ENCODE data around the gene MANBA. TPM values are rescaled to one million over a fixed set of nuclear protein-coding genes. Genes with fewer than 3 reads are reported as not detected.

Gene MANBA
- total and polyA plus RNA-seq, 2 of the 4 experiments (the other 2 are of a cell fraction), result 11.5 to 17.2 TPM

DNA sequence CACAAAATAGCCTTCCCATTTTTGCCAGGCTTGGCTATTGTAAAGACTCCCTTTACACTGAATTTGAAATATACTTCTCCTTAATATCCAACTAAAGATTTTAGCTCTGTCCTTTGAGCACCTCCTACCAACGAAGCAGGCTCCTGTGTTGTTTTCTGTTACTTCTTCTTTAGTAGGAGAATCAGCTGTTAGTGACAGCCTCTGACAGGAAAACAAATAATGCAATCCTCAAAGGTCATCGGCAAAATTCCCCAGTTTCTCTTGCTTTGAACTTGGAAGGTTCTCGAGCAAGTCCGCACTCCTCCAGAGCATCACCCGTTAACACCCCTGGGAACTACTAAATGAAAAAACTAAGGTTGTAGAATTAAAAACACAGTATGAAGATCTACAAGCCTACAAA is 66.9 kb downstream of the MANBA start:
- BruUV-seq (replicated peaks), result no TSS peak
- CTCF ChIA-PET, result no interaction called here
- dilution Hi-C loops (cut with HindIII; ENCODE audit: low sequenced_read_pairs, unreplicated experiment), result no loop called here

More for the DNA sequence above, 66.9 kb downstream of the MANBA start:
- ATAC-seq (ENCODE audit: low read depth) (no peak), DNase-seq (no peak)
- no peak overlapping the region for H2AFZ ChIP-seq (replicated peaks; ENCODE audit: low read length, poor library complexity)
- no peak overlapping the region for H3K9ac ChIP-seq (ENCODE audit: low read depth, low read length)
- in situ Hi-C loops (cut with MboI; ENCODE audit: low sequenced_read_pairs) (no loop called here), intact Hi-C loops (cut with micrococcal nuclease) (no loop called here)
- H3K4me2 ChIP-seq (ENCODE audit: low read depth, low read length), result no peak overlapping the region
- 0 out of 3 replicates have a peak overlapping the region, but pooled peaks have one; percentile 20 for H2BK15ac ChIP-seq (ENCODE audit: low read depth, low read length)
- H3K27me3 ChIP-seq (ENCODE audit: control insufficient read depth, insufficient read depth, low read length), result no peaks in the 10 kb centered on the region
- peaks cover 2% of the 10 kb centered on the region; the same call in 1 of the 2 replicates for H3K36me3 ChIP-seq (ENCODE audit: control insufficient read depth, insufficient read depth, low read length)
- H2BK120ac ChIP-seq (ENCODE audit: low read depth, low read length), result peak overlapping the region; percentile 58; the same call in 1 of the 2 replicates
- H3K4me3 ChIP-seq (ENCODE audit: insufficient read depth, low read depth, low read length), result no peak overlapping the region
- peaks cover 8% of the 10 kb centered on the region for H3K4me1 ChIP-seq (ENCODE audit: control insufficient read depth, insufficient read depth, low read length)
- no peak overlapping the region for H3K56ac ChIP-seq (ENCODE audit: extremely low read depth, insufficient read depth, low read length)
- no CpG with 5 or more reads among the region's 5 CpGs for WGBS, 2 experiments (ENCODE audit: extremely low coverage in 2 of 2, insufficient read length in 1 of 2)
- H2AK5ac ChIP-seq (ENCODE audit: low read depth, low read length), result no peak overlapping the region
- no peaks in the 10 kb centered on the region for H4K20me1 ChIP-seq (ENCODE audit: insufficient read depth, low read length)
- no peaks in the 10 kb centered on the region for H3K9me3 ChIP-seq (ENCODE audit: control insufficient read depth, insufficient read depth, low read length)
- no peak overlapping the region for H4K91ac ChIP-seq (ENCODE audit: insufficient read depth, low read depth, low read length)
- H3K23ac ChIP-seq (ENCODE audit: low read depth, low read length), result no peak overlapping the region
- no peaks in the 10 kb centered on the region for H3K79me1 ChIP-seq (ENCODE audit: low read depth in 1 of 2, low read length in 2 of 2)
- TF ChIP-seq RAD21 (IDR thresholded peaks at IDR 0.05; ENCODE audit: low read length), result no peak
- TF ChIP-seq MAZ (IDR thresholded peaks at IDR 0.05; ENCODE audit: borderline replicate concordance, low read depth, low read length), result no peak
- no peak for TF ChIP-seq BHLHE40 (IDR thresholded peaks at IDR 0.05; ENCODE audit: low read depth, low read length)
- TF ChIP-seq RCOR1 (IDR thresholded peaks at IDR 0.05; ENCODE audit: insufficient replicate concordance, low read length), result no peak
- TF ChIP-seq, protein P1, sequence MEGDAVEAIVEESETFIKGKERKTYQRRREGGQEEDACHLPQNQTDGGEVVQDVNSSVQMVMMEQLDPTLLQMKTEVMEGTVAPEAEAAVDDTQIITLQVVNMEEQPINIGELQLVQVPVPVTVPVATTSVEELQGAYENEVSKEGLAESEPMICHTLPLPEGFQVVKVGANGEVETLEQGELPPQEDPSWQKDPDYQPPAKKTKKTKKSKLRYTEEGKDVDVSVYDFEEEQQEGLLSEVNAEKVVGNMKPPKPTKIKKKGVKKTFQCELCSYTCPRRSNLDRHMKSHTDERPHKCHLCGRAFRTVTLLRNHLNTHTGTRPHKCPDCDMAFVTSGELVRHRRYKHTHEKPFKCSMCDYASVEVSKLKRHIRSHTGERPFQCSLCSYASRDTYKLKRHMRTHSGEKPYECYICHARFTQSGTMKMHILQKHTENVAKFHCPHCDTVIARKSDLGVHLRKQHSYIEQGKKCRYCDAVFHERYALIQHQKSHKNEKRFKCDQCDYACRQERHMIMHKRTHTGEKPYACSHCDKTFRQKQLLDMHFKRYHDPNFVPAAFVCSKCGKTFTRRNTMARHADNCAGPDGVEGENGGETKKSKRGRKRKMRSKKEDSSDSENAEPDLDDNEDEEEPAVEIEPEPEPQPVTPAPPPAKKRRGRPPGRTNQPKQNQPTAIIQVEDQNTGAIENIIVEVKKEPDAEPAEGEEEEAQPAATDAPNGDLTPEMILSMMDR (conservative IDR thresholded peaks at IDR 0.05; ENCODE audit: low read depth, low read length), result no peak
- TF ChIP-seq CEBPB (IDR thresholded peaks at IDR 0.05; ENCODE audit: low read depth, low read length), result no peak
- no peak for TF ChIP-seq MXI1 (IDR thresholded peaks at IDR 0.05; ENCODE audit: borderline replicate concordance, low read depth, low read length)
- TF ChIP-seq FOS (IDR thresholded peaks at IDR 0.05; ENCODE audit: low read depth, low read length), result no peak
- TF ChIP-seq MAFK (IDR thresholded peaks at IDR 0.05; ENCODE audit: low read depth, low read length), result no peak
- TF ChIP-seq SMC3 (IDR thresholded peaks at IDR 0.05; ENCODE audit: low read depth, low read length), result no peak
- no peak for TF ChIP-seq POLR2A (IDR thresholded peaks at IDR 0.05; ENCODE audit: low read depth, low read length)
- no peak overlapping the region for H2BK5ac ChIP-seq (ENCODE audit: low read depth, low read length, poor library complexity, severe bottlenecking)
- H3K18ac ChIP-seq (ENCODE audit: low read depth, low read length), result peak overlapping the region; percentile 40; the same call in 1 of the 2 replicates
- H3K9me1 ChIP-seq (ENCODE audit: insufficient read depth, low read length), result peaks cover 11% of the 10 kb centered on the region; the same call in 1 of the 2 replicates
- POLR2A ChIA-PET (ENCODE audit: unreplicated experiment), result no interaction called here
- H3K27ac ChIP-seq (ENCODE audit: insufficient read depth, low read length), result no peak overlapping the region; the same call in 1 of the 2 replicates
- H3K4ac ChIP-seq (ENCODE audit: low read depth, low read length), result peak overlapping the region; percentile 18; the same call in 1 of the 2 replicates
- H2AK9ac ChIP-seq (replicated peaks; ENCODE audit: low read depth, low read length, poor library complexity), result no peak overlapping the region
- peak overlapping the region in 1 of 2 experiments; percentile 13; a peak in 1 of 4 replicates for H4K8ac ChIP-seq (ENCODE audit: low read depth in 2 of 2, low read length in 2 of 2)
- peak overlapping the region; percentile 61; the same call in 1 of the 2 replicates for H2BK20ac ChIP-seq (ENCODE audit: low read depth, low read length)
- 0 out of 2 replicates have a peak overlapping the region, but pooled peaks have one; percentile 22 for H3K14ac ChIP-seq (replicated peaks; ENCODE audit: low read depth, low read length)
- peak overlapping the region; percentile 37; the same call in 1 of the 2 replicates for H4K5ac ChIP-seq (ENCODE audit: low read depth, low read length)
